ENCODE measurements around the gene CDC14A. TPM values are rescaled to one million over a fixed set of nuclear protein-coding genes. Genes with fewer than 3 reads are reported as not detected.

The CDC14A gene
- total and polyA plus RNA-seq, 2 experiments from 2014 or later: 7.3 to 14.5 TPM

- no peak overlapping the region for H3K27ac ChIP-seq
- H3K4me3 ChIP-seq: no peak overlapping the region
- H3K4me1 ChIP-seq (ENCODE audit: insufficient read depth): no peaks in the 10 kb centered on the region
- H3K9me3 ChIP-seq (ENCODE audit: low read depth): no peaks in the 10 kb centered on the region
- 94% methylated on average over 5 of the region's 5 CpGs for WGBS (ENCODE audit: low lambda C conversion rate, missing lambda C conversion rate)
- H3K27me3 ChIP-seq: no peaks in the 10 kb centered on the region
- no peak for TF ChIP-seq EZH2phosphoT487 (IDR thresholded peaks at IDR 0.05; ENCODE audit: low read depth, severe bottlenecking, unreplicated experiment)
- no peak for TF ChIP-seq CTCF (IDR thresholded peaks at IDR 0.05; ENCODE audit: poor library complexity)
- no peak for TF ChIP-seq EZH2 (IDR thresholded peaks at IDR 0.05; ENCODE audit: borderline replicate concordance)
- H4K20me1 ChIP-seq (ENCODE audit: insufficient read depth, poor library complexity, severe bottlenecking): no peaks in the 10 kb centered on the region
- H3K79me2 ChIP-seq: no peaks in the 10 kb centered on the region
- H3K36me3 ChIP-seq (replicated peaks; ENCODE audit: insufficient read depth, low read depth): no peaks in the 10 kb centered on the region
- H3K9me2 ChIP-seq (replicated peaks; ENCODE audit: insufficient read depth): no peaks in the 10 kb centered on the region
- DNase-seq (ENCODE audit: low spot score): no peak
- H3K4me2 ChIP-seq: no peak overlapping the region
- no peak overlapping the region for H2AFZ ChIP-seq
Observed at GRCh38 chr1:100523038-100523652, 170.8 kb downstream of the CDC14A start.

GRCh38 chr1:100524355-100524754 lies 172.0 kb downstream of the CDC14A start:
- Histone ChIP-seq H3K27ac (no peak overlapping the region), H3K9me3 (ENCODE audit: low read depth) (no peaks in the 10 kb centered on the region), H3K79me2 (no peaks in the 10 kb centered on the region), H3K4me1 (ENCODE audit: insufficient read depth) (no peaks in the 10 kb centered on the region), H4K20me1 (ENCODE audit: insufficient read depth, poor library complexity, severe bottlenecking) (no peaks in the 10 kb centered on the region), H2AFZ (no peak overlapping the region), H3K36me3 (replicated peaks; ENCODE audit: insufficient read depth, low read depth) (no peaks in the 10 kb centered on the region), H3K4me3 (no peak overlapping the region), H3K27me3 (no peaks in the 10 kb centered on the region), H3K4me2 (no peak overlapping the region), H3K9me2 (replicated peaks; ENCODE audit: insufficient read depth) (no peaks in the 10 kb centered on the region)
- TF ChIP-seq EZH2 (IDR thresholded peaks at IDR 0.05; ENCODE audit: borderline replicate concordance) (no peak), CTCF (IDR thresholded peaks at IDR 0.05; ENCODE audit: poor library complexity) (no peak), EZH2phosphoT487 (IDR thresholded peaks at IDR 0.05; ENCODE audit: low read depth, severe bottlenecking, unreplicated experiment) (no peak)
- DNase-seq (ENCODE audit: low spot score): no peak
- WGBS (ENCODE audit: low lambda C conversion rate, missing lambda C conversion rate): 88% methylated on average over 4 of the region's 4 CpGs

- no peak overlapping the region for H2AFZ ChIP-seq
- no peaks in the 10 kb centered on the region for H3K79me2 ChIP-seq
- H3K9me2 ChIP-seq (replicated peaks; ENCODE audit: insufficient read depth): no peaks in the 10 kb centered on the region
- H4K20me1 ChIP-seq (ENCODE audit: insufficient read depth, poor library complexity, severe bottlenecking): no peaks in the 10 kb centered on the region
- H3K4me2 ChIP-seq: no peak overlapping the region
- no peak overlapping the region for H3K4me3 ChIP-seq
- no peaks in the 10 kb centered on the region for H3K4me1 ChIP-seq (ENCODE audit: insufficient read depth)
- H3K27ac ChIP-seq: no peak overlapping the region
- WGBS (ENCODE audit: low lambda C conversion rate, missing lambda C conversion rate): 59% methylated on average over 2 of the region's 2 CpGs
- DNase-seq (ENCODE audit: low spot score): no peak
- no peaks in the 10 kb centered on the region for H3K36me3 ChIP-seq (replicated peaks; ENCODE audit: insufficient read depth, low read depth)
- no peak for TF ChIP-seq EZH2 (IDR thresholded peaks at IDR 0.05; ENCODE audit: borderline replicate concordance)
- no peak for TF ChIP-seq EZH2phosphoT487 (IDR thresholded peaks at IDR 0.05; ENCODE audit: low read depth, severe bottlenecking, unreplicated experiment)
- no peak for TF ChIP-seq CTCF (IDR thresholded peaks at IDR 0.05; ENCODE audit: poor library complexity)
- no peaks in the 10 kb centered on the region for H3K9me3 ChIP-seq (ENCODE audit: low read depth)
- H3K27me3 ChIP-seq: no peaks in the 10 kb centered on the region
Observed at GRCh38 chr1:100526894-100527293, 174.6 kb downstream of the CDC14A start.

All from hepatocyte (in vitro differentiated cells).